RCC 7860 (cell line): ENCODE results near the gene FAM107B.
A peak's percentile ranks its signal among the peaks of the same experiment; 100 is the strongest.
"Not testable (repeated sequence)": the region's sequence is repeated elsewhere in the genome, so short reads cannot be mapped to it uniquely, and the experiment has no call there.

Experiments
- DNase-seq: peaks from one replicate; pipeline ENCODE4 v3.0.0-alpha.2; 2015; ENCODE audit warnings: low spot score
- FAIRE-seq: peaks from 2 replicates; lab custom pipeline; 2012; peaks lifted over from hg19 to GRCh38; lab: Jason Lieb, UNC

Gene FAM107B

DNA sequence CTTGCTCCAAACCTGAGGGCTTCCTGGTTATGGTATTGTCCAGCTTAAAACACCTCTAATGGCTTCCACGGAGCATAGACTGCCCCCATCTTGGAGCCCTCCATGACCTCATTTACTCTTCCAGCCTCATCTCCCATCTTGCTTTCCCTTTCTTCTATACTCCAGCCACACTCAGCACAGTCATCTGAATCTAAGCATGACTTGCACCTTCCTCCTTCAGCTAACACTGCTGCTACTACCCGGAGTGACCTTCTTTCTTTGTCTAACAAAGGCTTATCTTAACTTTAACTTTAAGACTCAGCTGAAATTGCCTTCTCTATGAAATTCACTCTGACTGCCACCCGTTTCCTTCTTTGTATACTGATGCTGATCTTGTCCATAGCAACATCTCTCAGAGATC, 135.1 kb downstream of the FAM107B start:
- FAIRE-seq (no peak), DNase-seq (no peak)

DNA sequence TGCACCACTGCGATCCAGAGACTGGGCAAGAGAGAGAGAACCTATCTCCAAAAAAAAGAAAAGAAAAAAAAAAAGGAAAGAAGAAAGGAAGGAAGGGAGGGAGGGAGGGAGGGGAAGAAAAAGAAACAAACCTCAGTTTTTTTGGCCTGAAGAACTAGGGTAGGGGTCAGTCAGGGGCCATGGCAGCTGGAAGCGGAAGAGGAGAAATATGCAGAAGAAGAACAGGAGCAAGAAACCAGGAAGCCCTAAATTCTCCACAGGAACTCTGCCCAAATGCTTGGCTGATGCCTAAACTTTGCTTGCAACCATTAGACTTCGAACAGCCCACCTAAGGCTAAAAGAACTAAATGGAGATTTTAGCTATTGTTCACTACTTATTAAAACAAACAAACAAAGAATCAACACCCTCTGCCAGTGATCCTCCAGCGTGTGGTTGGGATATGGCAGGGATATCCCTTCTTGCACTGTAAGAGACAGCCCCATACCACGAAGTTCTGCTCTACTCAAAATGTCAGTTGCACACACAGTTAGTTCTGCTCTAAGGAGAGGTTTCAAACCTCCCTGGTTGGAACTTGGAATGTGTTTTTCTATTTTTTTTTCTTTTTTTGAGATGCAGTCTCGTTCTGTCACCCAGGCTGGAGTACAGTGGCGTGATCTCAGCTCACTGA, 139.5 kb downstream of the FAM107B start:
- FAIRE-seq = no peak
- no peak for DNase-seq

DNA sequence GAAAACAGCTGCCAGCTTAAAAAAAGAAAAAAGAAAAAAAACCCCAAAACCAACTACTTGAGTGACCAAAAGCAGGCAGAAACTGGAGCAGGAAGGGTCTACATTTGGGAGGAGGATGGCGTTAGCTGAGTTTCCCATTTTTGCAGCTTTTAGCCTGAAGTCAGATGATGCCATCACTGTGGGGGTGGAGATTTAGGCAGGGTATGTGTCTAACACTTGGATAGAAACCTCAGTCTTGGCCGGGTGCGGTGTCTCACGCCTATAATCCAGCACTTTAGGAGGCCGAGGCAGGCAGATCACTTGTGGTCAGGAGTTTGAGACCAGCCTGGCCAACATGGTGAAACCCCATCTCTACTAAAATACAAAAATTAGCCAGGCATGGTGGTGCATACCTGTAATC, 140.1 kb downstream of the FAM107B start:
- not testable (repeated sequence) for DNase-seq, FAIRE-seq

DNA sequence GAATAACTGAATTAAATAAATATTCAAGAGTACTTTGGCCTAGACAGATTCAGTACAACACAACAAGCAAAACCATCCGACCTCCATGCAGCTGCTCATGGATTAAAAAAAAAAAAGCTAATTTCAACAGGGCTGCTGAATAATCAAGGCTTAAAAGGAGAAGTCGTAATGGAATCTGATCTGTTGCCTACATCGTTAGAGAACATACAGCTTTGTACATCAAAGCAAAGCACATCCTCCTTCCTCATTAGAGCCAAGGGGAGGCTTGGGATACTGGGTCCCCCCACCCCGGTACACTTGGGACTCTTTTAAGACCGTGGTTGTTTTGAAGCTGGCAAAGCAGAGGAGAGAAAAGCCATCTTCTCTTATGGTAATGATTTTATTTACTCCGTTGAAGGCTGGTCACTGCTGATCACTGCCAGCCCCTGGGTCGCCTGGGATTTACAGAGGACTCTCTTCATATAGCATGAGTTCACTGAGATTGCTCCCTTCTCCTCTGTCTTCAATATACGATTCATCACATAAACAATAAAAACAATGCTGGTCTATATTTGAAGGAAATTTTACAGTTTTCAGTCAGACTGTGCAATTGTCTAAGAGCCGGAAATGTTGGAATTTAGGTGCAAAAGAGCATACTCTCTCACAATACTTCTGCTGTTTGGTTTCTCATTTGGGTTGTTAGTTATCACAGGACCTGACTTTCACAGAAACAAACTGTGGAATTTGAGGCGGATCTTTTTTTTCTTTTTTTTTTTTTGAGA, 148.8 kb downstream of the FAM107B start:
- DNase-seq = no peak
- no peak for FAIRE-seq

DNA sequence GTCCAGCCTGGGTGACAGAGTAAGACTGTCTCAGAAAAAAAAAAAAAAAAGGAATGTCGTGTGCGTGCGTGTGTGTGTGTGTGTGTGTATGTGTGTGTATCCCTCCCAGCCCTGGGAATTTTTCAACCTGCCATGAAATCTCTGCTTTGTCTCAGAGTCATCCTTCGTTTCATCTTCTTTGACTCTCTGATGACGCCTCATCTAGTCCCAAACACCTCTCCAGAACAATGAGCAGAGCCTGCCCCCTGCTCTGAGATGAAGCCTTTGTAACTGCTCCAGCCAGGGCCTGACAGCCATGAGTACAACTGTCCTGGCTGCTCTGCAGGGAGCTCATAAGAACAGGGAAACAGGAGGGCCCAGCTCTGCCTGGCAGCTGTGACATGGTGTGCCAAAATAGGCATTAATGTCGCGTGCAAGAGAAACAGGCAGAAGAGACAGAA, 149.5 kb downstream of the FAM107B start:
- FAIRE-seq = no peak
- no peak for DNase-seq

DNA sequence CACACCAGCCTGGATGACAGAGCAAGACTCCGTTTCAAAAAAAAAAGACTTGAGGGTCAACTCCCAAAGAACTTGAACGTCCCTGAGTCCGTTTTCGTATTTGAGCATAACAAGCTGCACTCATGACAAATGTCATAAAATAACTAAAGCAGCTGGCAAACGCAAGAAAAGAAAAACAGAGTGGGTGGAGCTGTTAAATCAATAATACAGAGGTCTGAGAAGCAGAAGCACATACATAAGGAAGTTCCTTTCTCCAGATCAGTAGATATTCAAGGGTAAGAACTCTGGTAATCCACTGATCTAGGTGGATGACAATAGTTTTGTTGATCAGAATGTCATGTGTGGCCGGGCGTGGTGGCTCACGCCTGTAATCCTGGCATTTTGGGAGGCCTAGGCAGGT, 150.1 kb downstream of the FAM107B start:
- FAIRE-seq = no peak
- no peak for DNase-seq

DNA sequence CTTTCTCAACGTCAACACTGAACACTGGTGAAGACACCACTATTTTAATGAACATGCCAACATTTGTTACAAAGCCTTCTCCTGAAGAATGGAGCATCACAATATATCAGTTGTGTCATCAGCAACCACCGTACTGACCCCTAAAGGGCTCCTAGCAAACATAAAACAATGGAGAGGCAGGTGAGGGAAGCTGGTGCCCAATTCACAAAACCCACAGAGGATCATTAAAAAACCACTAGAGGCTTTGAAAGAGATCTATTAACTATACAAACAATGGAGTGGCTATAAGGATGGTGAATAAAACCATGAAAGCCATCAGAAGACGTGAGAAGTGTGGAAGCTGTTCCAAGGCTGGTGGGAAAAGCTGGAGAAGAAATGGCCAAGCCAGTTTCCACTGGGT, 150.8 kb downstream of the FAM107B start:
- FAIRE-seq (no peak), DNase-seq (no peak)

DNA sequence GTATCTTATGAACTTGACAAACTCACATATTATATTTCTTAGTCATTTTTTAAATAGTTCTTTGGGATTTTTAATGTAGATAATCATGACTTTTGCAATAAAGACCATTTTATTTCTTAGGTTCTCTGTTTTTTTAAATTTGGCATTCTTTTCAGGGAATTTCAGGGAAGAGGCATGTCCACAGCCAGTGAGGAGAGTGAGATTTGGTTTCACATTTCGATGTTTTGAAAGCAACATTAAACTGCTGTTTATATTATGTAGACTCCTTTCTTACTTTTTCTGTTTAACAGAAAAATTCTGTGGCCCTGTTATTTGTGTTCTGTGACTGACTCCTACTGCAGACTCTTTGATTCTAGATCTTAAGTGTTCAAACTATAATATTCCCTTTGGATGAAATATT, 153.7 kb downstream of the FAM107B start:
- FAIRE-seq (no peak), DNase-seq (no peak)

DNA sequence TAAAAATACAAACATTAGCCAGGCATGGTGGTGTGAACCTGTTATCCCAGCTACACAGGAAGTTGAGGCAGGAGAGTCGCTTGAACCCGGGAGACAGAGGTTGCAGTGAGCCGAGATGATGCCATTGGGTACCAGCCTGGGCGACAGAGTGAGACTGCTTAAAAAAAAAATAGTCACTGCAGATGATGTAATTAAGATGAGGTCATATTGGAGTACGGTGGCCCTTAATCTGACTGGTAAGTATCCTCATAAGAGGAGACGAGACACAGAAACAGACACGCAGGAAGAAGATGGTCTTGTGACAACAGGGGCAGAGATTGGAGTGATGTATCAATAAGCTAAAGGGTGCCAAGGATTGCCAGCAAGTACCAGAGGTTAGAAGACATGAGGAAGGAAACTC, 156.0 kb downstream of the FAM107B start:
- FAIRE-seq (no peak), DNase-seq (no peak)

DNA sequence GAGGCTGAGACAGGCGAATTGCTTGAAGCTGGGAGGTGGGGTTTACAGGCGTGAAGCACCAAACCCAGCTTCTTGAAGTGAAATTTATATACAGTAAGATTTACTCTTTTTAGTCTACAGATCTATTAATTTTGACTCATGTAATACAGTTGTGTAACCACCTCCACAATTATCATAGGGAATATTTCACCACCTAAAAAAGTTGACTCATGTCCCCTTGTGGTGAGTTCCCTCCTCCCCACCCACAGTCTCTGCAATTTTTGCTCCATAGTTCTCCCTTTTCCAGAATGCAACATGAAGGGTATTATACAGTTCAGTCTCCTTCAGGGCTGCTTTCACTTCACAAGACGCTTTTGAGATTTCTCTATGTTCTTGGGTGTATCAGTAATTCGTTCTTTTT, 156.8 kb downstream of the FAM107B start:
- DNase-seq (no peak), FAIRE-seq (no peak)

DNA sequence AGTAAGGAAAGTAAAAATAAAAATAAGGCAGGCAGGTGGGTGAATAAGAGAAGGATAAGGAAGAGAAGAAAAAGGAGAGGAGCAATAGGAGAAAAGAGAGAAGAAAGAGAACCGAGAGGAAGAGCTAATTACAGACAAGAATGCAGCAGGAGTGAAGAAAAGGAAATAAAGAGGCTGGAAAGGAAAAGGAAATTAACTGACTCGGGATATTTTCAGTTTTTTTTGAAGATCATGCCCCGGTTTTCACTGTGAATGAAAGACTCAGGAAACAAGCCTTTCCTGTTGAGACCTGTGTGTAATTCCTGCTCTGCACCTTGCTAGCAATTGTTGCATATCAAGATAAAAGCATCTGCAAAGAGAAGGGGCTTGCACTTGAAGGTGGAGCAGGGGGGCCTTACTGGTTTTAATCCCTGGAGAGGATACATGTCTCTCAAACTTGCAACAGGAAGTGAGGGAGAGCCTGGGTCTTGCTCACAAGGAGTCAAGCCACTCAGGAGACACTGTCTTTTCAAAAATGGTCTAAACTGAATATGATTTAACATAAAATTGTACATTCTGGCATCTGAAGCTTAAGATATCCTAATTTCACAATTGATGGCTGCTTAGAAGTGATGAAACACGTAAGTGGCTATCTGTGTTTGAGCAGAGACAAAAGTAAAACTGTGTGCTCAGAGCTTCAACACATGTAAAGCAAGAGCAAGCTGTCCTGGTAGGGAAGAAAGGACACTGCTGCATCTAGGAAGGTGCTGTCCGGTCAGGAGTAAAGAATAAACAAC, 157.6 kb downstream of the FAM107B start:
- DNase-seq (no peak), FAIRE-seq (no peak)

DNA sequence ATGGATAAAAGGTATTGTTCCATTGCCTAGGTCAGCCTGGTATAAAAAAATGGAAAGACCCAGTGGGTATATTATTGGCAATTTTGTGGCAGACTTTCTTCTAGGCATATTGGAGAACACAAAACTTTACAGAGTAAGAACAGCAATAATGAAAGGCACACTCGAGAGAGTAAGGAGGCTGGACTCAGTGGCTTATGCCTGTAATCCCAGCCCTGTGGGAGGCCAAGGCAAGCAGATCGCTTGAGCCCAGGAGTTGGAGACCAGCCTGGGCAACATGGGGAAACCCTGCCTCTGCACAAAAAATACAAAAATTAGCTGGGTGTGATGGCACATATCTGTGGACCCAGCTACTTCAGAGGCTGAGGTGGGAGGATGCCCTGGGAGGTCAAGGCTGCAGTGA, 158.2 kb downstream of the FAM107B start:
- FAIRE-seq = no peak

DNA sequence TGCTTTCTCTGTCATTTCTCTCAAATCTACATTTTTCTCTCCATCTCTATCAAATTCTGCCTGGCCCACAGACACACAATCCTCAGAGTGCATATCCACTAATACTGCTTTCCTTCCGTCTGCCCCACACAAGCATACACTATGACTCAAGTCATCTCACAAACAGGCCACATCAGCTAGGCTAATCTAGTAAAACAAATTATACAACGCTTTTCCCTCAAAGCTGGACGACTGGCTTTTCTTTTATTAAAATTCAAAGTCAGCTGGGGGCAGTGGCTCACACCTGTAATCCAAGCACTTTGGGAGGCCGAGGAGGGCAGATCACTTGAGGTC, 161.1 kb downstream of the FAM107B start:
- no peak for FAIRE-seq

More for the DNA sequence above, 158.2 kb downstream of the FAM107B start:
- DNase-seq = no peak

DNA sequence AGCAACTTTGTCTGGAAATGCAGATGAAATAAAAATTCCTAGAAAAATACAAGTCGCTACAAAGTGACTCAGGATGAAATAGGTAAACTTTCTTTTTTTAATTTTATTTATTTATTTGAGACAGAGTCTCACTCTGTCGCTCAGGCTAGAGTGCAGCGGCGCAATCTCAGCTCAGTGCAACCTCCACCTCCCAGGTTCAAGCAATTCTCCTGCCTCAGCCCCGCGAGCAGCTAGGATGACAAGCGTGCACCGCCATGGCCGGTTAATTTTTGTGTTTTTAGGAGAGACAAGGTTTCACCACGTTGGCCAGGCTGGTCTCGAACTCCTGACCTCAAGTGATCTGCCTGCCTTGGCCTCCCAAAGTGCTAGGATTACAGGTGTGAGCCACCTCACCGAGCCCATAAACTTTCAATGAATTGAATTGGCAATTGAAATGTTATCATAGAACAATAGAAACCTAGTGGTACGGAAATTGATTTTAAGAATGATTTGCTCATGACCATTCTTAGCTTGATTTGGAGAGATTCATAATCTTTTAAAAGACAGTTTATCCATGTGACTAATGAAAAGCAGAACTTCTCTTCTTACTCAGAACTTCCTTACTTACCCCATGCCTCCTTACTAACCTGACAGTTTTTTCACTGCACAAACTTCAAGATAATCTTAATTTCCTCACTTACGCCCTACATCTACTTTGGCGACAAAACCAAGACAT, 161.7 kb downstream of the FAM107B start:
- FAIRE-seq (no peak), DNase-seq (no peak)

More for the DNA sequence above, 161.1 kb downstream of the FAM107B start:
- no peak for DNase-seq

DNA sequence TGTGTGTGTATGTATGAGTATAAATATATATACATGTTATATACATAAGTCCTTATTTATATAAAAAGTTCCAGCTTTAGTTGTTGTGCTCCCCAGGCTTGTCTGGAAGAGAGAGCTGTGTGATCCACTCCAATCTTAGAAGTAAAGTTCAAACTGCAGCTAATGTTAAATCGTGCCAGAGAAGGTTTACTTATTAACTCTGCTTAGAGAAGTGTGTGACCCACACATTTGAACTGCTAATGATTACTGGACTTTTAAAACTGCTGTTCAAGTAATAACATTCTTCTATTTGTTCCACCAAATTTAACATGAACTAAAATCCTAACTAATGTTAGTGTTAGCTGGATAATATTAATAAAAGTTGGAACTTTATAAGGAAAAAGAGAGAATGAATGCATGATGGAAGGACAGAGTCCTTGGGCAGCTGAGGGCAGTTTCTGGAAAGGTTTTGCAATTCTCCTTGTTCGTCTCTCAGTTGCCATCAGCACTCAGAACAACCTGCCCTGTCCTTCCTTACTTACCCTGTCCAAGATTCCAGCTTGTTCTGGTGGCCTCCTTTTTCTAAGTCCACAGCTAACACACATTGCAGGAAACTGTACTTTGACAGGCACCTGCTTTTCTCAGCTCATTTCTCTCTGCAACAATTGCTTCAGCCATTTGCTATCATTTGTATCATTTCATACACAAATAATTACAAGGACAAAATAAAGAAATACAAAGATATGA, 162.6 kb downstream of the FAM107B start:
- FAIRE-seq = peak; percentile 95
- peak; percentile 47 for DNase-seq

DNA sequence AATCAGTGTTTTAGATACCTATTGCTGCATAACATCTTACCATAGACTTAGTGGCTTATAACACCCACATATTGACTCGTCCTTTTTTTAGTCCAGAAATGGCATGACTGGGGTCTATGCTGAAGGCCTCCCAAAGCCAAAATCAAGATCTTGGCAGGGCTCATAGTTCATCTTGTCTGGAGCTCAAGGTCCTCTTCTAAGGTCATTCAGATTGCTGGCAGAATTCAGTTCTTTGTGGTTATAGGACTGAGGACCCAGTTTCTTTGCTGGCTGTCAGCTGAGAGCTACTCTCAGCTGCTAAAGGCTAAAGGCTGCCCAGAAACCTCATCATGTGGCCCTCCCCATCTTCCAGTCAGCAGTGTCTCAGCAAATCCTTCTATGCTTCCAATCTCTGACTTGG, 165.5 kb downstream of the FAM107B start:
- FAIRE-seq = no peak

DNA sequence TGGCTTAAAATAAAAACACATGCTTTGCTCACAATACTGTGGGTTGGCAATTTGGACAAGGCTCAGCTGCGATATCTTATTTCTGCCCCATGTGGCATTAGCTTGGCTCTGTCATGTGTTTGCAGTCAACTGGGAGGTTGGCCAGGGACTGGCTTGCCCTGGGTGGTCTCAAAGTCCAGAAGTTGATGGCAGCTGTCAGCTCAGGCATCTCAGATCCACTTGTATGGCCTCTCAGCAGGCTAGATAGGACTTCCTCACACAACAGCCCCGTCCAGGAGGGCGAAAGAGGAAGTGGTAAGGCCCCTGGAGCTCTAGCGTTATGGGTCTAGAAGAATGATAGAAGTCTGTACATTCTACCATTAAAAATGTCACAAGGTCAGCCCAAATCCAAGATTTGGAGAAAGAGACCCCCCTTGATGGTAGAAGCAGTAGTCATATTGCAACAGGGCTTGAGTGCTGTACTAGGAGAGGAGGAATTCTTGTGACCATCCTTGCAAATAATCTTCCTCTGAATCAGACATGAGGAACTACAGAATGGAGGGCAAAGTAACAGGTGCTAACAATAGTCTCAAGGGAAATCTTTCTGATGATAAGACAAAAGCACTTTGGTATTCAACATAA, 166.2 kb downstream of the FAM107B start:
- DNase-seq (no peak), FAIRE-seq (no peak)

More for the DNA sequence above, 165.5 kb downstream of the FAM107B start:
- DNase-seq = no peak

DNA sequence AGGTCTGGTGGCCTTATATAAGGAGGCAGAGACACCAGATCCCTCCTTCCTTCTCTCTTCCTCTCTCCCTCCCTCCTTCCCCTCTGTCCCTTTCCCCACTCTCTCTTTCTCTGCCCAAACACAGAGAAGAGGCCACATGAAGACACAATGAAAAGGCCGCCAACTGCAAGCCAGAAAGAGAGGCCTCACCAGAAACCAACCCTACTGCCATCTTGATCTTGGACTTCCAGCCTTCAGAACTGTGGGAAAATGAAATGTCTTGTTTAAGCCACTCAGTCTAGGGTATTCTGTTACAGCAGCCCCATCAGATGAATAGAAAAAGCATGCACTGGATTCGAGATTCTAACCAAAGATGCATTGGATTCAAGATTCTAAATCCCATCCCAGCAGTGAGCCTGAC, 168.1 kb downstream of the FAM107B start:
- FAIRE-seq = no peak

DNA sequence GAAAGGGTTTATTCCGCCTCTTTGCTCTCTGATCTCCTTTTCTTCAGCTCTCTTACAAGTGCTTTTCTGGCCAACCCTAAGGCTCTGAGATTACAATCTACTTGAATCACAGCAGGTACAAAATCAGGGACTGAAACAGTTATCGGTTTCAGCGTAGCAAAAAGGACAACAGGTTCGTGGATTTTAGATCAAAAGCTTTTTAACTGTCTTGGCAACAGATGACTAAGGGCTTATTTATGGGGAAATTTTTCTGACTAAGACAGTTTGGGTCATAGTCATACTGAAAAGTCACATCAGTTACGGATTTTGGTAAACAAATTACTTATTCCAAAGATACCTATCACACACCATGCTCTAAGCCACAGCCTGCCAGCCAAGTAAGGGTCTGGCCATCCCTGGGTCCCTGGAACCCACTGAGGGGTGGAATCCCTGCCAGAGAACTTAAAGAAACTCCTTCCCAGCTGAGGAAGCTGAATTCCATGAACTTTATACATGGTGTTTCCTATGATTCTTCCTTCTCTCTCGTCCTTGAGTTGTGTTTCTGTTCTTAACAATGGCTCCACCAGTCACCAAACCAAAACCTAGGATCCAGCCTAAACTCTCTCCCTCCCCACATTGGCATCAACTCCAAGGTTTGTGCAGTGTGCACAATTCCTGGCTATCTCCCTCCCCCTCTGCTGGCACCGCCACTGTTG, 169.3 kb downstream of the FAM107B start:
- peak; percentile 4 for FAIRE-seq
- DNase-seq = peak; percentile 82

More for the DNA sequence above, 168.1 kb downstream of the FAM107B start:
- DNase-seq = no peak
